Activated CD4-positive, alpha-beta T cell treated with anti-CD3 and anti-CD28 coated beads, Interleukin-2, amount 10 ng/mL, durations not matched to agents 7 days and 5 days (primary cell): ENCODE results near the gene ETHE1. TPM values are rescaled to one million over a fixed set of nuclear protein-coding genes. Genes with fewer than 3 reads are reported as not detected.
A peak's percentile ranks its signal among the peaks of the same experiment; 100 is the strongest.

Experiments
- CTCF ChIA-PET: fragments of 350-600 bp; sonication (Branson Sonifier 250); formaldehyde crosslinking; loops from one replicate; lab custom pipeline; 2021; ENCODE audit warnings: antibody characterized with exemption; lab: Charles Lee
- POLR2A ChIA-PET: fragments of 350-600 bp; sonication (Branson Sonifier 250); formaldehyde crosslinking; loops from one replicate; lab custom pipeline; 2021; ENCODE audit warnings: antibody characterized with exemption; lab: Charles Lee
- DNase-seq: peaks from one replicate; pipeline ENCODE4 v3.0.0-alpha.2; 2020
- H3K27ac Mint-ChIP-seq: one replicate; pipeline ENCODE4 v1.8.0; 2021; ENCODE audit warnings: mild to moderate bottlenecking, moderate library complexity, mixed read lengths
- H3K27me3 Mint-ChIP-seq: one replicate; pipeline ENCODE4 v1.8.0; 2021; ENCODE audit warnings: mixed read lengths
- H3K36me3 Mint-ChIP-seq: one replicate; pipeline ENCODE4 v1.8.0; 2021; ENCODE audit warnings: low read depth, mixed read lengths
- H3K4me1 Mint-ChIP-seq: one replicate; pipeline ENCODE4 v1.8.0; 2021; ENCODE audit warnings: mixed read lengths
- H3K4me3 Mint-ChIP-seq: one replicate; pipeline ENCODE4 v1.8.0; 2021; ENCODE audit warnings: mild to moderate bottlenecking, moderate library complexity, mixed read lengths
- H3K9me3 Mint-ChIP-seq: one replicate; pipeline ENCODE4 v1.8.0; 2021; ENCODE audit warnings: mixed read lengths
- total RNA-seq, 2 experiments: library from RNA; stranded (reverse); gene quantifications; one replicate each; pipeline ENCODE4 v1.2.3, GENCODE V29; 2021

ETHE1 gene
- total RNA-seq = 10 to 100 TPM; 66.8 to 73.7 TPM

- CTCF ChIA-PET = interaction anchor here (1.0 to 2.1 kb wide), 6 partner anchors 8 to 94 kb away, joined by 3 to 9 read pairs (median 4); no protein-coding TSS in a partner anchor
- Mint-ChIP-seq H3K4me1 (peaks cover 26% of the 10 kb centered on the region), H3K4me3 (peak within 1 kb of the TSS; percentile 95), H3K9me3 (no peaks in the 10 kb centered on the region), H3K36me3 (peaks cover 7% of the 10 kb centered on the region), H3K27ac (peak within 1 kb of the TSS; percentile 95), H3K27me3 (no peaks in the 10 kb centered on the region)
- POLR2A ChIA-PET = interaction anchor here (0.8 kb wide), 1 partner anchor 8 kb away, joined by 3 read pairs; no protein-coding TSS in a partner anchor
- peak; percentile 79 for DNase-seq
These were observed at the start of gene ETHE1 for GRCh38 chr19:43526884-43527859. Gene ETHE1, minus strand, starts transcription at chr19:43527201. Its CDS starts 24 bp downstream, at chr19:43527177.

- ChIA-PET CTCF (interaction anchor here (0.7 to 2.1 kb wide), 3 partner anchors 18 to 1820 kb away, joined by 3 to 5 read pairs (median 3); partner anchors contain the start of genes IRGQ and ZNF576), POLR2A (no interaction called here)
- peak; percentile 22 for DNase-seq
- Mint-ChIP-seq H3K27me3 (no peaks in the 10 kb centered on the region), H3K27ac (peak overlapping the region; percentile 85), H3K9me3 (no peaks in the 10 kb centered on the region), H3K4me3 (peak overlapping the region; percentile 65), H3K4me1 (peaks cover 46% of the 10 kb centered on the region), H3K36me3 (peaks cover 2% of the 10 kb centered on the region)
These were observed 49.2 kb upstream of the ETHE1 start for GRCh38 chr19:43575955-43576878.

GRCh38 chr19:43575156-43575950 is 48.4 kb upstream of the ETHE1 start, which contains the start of the genes PINLYP and XRCC1:
Gene PINLYP, plus strand, starts transcription at chr19:43575801. Its CDS starts 1,391 bp downstream, at chr19:43577192.
Gene XRCC1, minus strand, starts transcription at chr19:43575527. Its CDS starts 69 bp downstream, at chr19:43575458.
- ChIA-PET CTCF (interaction anchor here (1.0 to 2.3 kb wide), 5 partner anchors 10 to 129 kb away, joined by 3 to 5 read pairs (median 5); no protein-coding TSS in a partner anchor), POLR2A (no interaction called here)
- Mint-ChIP-seq H3K9me3 (no peaks in the 10 kb centered on the region), H3K4me1 (peaks cover 47% of the 10 kb centered on the region), H3K4me3 (peak within 1 kb of the TSS; percentile 96), H3K27me3 (no peaks in the 10 kb centered on the region), H3K27ac (peak within 1 kb of the TSS; percentile 94), H3K36me3 (peaks cover 2% of the 10 kb centered on the region)
- peak; percentile 99 for DNase-seq

GRCh38 chr19:43574424-43575155 is 47.6 kb upstream of the ETHE1 start:
- DNase-seq = no peak
- Mint-ChIP-seq H3K27ac (peak overlapping the region; percentile 94), H3K4me3 (peak overlapping the region; percentile 96), H3K4me1 (peaks cover 44% of the 10 kb centered on the region), H3K27me3 (no peaks in the 10 kb centered on the region), H3K36me3 (peaks cover 7% of the 10 kb centered on the region), H3K9me3 (no peaks in the 10 kb centered on the region)
- CTCF ChIA-PET = interaction anchor here (1.0 to 2.3 kb wide), 6 partner anchors 9 to 128 kb away, joined by 3 to 7 read pairs (median 5); no protein-coding TSS in a partner anchor
- POLR2A ChIA-PET = no interaction called here

GRCh38 chr19:43572171-43572588 is 45.2 kb upstream of the ETHE1 start:
- H3K4me1 Mint-ChIP-seq = peaks cover 36% of the 10 kb centered on the region
- no peak for DNase-seq
- H3K4me3 Mint-ChIP-seq = no peak overlapping the region
- ChIA-PET POLR2A (no interaction called here), CTCF (interaction anchor here (0.9 to 2.8 kb wide), 3 partner anchors 17 to 22 kb away, joined by 5 to 12 read pairs (median 7); no protein-coding TSS in a partner anchor)
- peaks cover 9% of the 10 kb centered on the region for H3K36me3 Mint-ChIP-seq
- H3K27me3 Mint-ChIP-seq = no peaks in the 10 kb centered on the region
- no peak overlapping the region for H3K27ac Mint-ChIP-seq
- no peaks in the 10 kb centered on the region for H3K9me3 Mint-ChIP-seq

- H3K4me3 Mint-ChIP-seq = no peak overlapping the region
- no peaks in the 10 kb centered on the region for H3K27me3 Mint-ChIP-seq
- peaks cover 26% of the 10 kb centered on the region for H3K4me1 Mint-ChIP-seq
- POLR2A ChIA-PET = no interaction called here
- DNase-seq = no peak
- CTCF ChIA-PET = interaction anchor here (0.7 to 2.8 kb wide), 5 partner anchors 10 to 24 kb away, joined by 3 to 12 read pairs (median 5); no protein-coding TSS in a partner anchor
- no peak overlapping the region for H3K27ac Mint-ChIP-seq
- H3K9me3 Mint-ChIP-seq = no peaks in the 10 kb centered on the region
- H3K36me3 Mint-ChIP-seq = peaks cover 10% of the 10 kb centered on the region
These were observed 43.3 kb upstream of the ETHE1 start for GRCh38 chr19:43570174-43570791.

GRCh38 chr19:43569657-43570056 is 42.7 kb upstream of the ETHE1 start:
- ChIA-PET POLR2A (interaction anchor here (0.6 kb wide), 1 partner anchor 41 kb away, joined by 3 read pairs; no protein-coding TSS in a partner anchor), CTCF (interaction anchor here (0.7 to 2.8 kb wide), 5 partner anchors 9 to 25 kb away, joined by 3 to 12 read pairs (median 5); no protein-coding TSS in a partner anchor)
- no peak for DNase-seq
- Mint-ChIP-seq H3K9me3 (no peaks in the 10 kb centered on the region), H3K4me1 (peaks cover 27% of the 10 kb centered on the region), H3K27ac (no peak overlapping the region), H3K36me3 (peaks cover 13% of the 10 kb centered on the region), H3K27me3 (no peaks in the 10 kb centered on the region), H3K4me3 (no peak overlapping the region)

GRCh38 chr19:43564800-43565199 is 37.8 kb upstream of the ETHE1 start:
- Mint-ChIP-seq H3K9me3 (no peaks in the 10 kb centered on the region), H3K27ac (peak overlapping the region; percentile 41), H3K36me3 (peaks cover 28% of the 10 kb centered on the region), H3K4me3 (no peak overlapping the region), H3K4me1 (peaks cover 49% of the 10 kb centered on the region), H3K27me3 (no peaks in the 10 kb centered on the region)
- ChIA-PET CTCF (interaction anchor here (0.5 to 1.4 kb wide), 4 partner anchors 8 to 201 kb away, joined by 4 to 10 read pairs (median 4); no protein-coding TSS in a partner anchor), POLR2A (no interaction called here)
- DNase-seq = no peak

GRCh38 chr19:43563816-43564457 is 36.9 kb upstream of the ETHE1 start:
- Mint-ChIP-seq H3K27me3 (no peaks in the 10 kb centered on the region), H3K27ac (peak overlapping the region; percentile 97), H3K36me3 (peaks cover 29% of the 10 kb centered on the region), H3K4me3 (no peak overlapping the region), H3K9me3 (no peaks in the 10 kb centered on the region), H3K4me1 (peaks cover 49% of the 10 kb centered on the region)
- CTCF ChIA-PET = interaction anchor here (1.1 to 1.4 kb wide), 2 partner anchors 9 to 32 kb away, joined by 3 read pairs; partner anchors contain the start of genes IRGQ and ZNF576
- POLR2A ChIA-PET = no interaction called here
- no peak for DNase-seq

GRCh38 chr19:43562698-43563241 is 35.8 kb upstream of the ETHE1 start:
- H3K4me3 Mint-ChIP-seq = peak overlapping the region; percentile 62
- POLR2A ChIA-PET = no interaction called here
- peaks cover 49% of the 10 kb centered on the region for H3K4me1 Mint-ChIP-seq
- H3K27ac Mint-ChIP-seq = peak overlapping the region; percentile 97
- DNase-seq = peak; percentile 75
- H3K36me3 Mint-ChIP-seq = peaks cover 29% of the 10 kb centered on the region
- no peaks in the 10 kb centered on the region for H3K9me3 Mint-ChIP-seq
- no peaks in the 10 kb centered on the region for H3K27me3 Mint-ChIP-seq
- CTCF ChIA-PET = interaction anchor here (1.0 to 1.4 kb wide), 2 partner anchors 12 to 34 kb away, joined by 3 read pairs; partner anchors contain the start of genes IRGQ, XRCC1 and ZNF576
